COLO829 (cell line): ENCODE measurements around the gene LAMA3.

Experiments used
- DNase-seq: peaks from one replicate; pipeline ENCODE4 v3.0.0; 2012; ENCODE audit warnings: low spot score

LAMA3 gene

GRCh38 chr18:23878336-23878900, 189.2 kb downstream of the LAMA3 start:
- no peak for DNase-seq

DNA sequence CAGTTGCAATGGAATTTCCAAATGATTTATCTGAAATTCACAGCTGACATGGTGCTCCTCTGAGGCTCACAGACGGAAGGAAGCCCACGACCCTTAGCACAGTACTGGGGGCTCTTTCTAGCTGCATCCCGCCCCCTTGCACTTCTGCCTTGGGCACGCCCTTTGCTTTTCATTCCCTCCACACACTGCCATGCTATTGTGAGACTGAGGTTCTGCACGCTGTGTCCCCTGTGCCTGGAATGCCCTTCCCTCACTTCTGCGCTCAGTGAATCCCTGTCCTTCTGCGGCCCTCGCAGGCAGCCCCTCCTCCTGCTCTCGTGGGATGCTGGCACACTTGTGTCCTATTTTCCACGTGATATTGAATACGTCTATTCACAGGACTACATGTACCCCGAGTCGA, 189.9 kb downstream of the LAMA3 start:
- DNase-seq, result no peak

- DNase-seq, result no peak
Observed at GRCh38 chr18:23879544-23879943, 190.3 kb downstream of the LAMA3 start.

- no peak for DNase-seq
Observed at GRCh38 chr18:23879966-23880565, 190.8 kb downstream of the LAMA3 start.

GRCh38 chr18:23880931-23881617, 191.8 kb downstream of the LAMA3 start:
- DNase-seq, result no peak

DNA sequence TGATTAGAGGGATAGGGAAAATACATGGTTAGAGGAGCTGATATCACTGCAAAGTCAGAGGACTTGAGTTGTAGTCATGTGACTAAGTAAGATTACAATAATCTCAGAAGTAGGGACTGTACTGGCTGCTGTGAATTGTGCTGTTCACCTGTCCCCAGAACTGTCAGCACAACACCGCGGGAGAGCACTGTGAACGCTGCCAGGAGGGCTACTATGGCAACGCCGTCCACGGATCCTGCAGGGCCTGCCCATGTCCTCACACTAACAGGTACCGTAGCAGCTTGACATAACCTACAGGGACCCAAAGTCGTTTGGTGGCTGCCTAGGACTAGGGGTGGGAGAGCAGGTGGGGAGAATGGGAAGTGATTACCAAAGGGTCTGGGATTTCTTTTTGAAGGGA, 192.5 kb downstream of the LAMA3 start:
- no peak for DNase-seq

GRCh38 chr18:23882616-23883276, 193.5 kb downstream of the LAMA3 start:
- DNase-seq, result no peak

GRCh38 chr18:23883277-23883790, 194.1 kb downstream of the LAMA3 start:
- no peak for DNase-seq

DNA sequence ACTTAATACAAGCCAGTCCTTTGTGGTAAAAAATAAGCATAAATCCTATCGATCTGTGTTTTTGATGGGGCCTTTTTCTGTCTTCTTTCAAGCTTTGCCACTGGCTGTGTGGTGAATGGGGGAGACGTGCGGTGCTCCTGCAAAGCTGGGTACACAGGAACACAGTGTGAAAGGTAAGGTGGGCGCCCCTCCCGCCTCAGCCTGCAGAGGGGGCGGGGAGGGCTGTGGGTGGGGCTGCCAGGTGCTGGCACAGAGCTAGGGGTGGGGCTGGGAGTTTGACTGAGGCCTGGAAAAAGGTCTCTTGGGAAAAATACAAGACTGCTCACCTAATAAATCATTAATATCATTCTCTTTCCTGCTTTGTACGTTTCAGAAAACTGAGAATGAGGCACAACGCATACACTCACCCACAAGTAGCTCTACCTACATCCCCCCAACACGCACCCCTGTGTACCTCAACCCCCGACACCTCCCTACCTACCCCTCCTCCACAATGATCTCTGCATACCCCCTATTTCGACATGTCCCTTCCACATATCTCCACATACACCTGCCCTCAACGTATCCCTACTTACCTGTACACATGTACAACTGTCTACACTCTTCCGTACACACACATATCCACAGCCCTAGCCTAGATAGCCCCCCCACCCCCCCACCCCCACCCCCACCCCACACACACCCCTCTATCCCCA, 195.6 kb downstream of the LAMA3 start:
- no peak for DNase-seq

DNA sequence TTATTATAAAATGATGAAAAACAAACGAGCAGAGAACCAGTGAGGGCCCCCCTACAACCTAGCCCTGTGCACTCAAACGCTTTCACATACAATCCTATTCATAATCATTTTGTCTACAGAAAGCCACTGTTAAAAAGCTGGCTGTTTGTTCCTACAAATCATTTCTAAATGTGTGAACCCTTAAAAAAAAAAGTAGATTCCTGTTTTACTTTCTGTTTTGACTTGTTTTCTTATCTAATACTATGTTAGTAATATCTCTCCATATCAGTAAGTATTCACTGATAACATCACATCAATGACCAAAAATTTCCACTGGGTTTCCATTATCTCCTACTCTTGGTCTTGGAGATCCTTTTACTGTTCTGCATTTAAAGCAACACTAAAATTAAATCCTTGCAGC, 196.5 kb downstream of the LAMA3 start:
- DNase-seq, result no peak

DNA sequence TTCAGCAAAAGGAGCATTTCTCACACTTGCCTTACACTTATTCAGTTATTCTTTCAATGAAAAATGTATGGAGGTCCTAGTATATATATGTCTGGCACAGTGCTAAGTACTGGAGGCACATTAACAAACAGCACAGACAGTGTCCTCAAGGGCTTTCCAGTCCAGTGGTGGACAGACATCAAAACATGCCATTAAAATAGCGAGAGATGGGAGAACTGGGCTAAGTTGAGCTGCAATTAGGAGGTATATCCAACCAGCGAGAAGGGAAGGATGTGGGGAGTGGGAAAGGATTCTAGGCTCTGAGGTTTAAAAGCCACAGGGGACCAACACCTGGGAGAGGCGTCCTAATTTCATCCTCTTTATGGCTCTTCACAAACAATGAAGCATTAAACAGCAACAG, 197.8 kb downstream of the LAMA3 start:
- no peak for DNase-seq

DNA sequence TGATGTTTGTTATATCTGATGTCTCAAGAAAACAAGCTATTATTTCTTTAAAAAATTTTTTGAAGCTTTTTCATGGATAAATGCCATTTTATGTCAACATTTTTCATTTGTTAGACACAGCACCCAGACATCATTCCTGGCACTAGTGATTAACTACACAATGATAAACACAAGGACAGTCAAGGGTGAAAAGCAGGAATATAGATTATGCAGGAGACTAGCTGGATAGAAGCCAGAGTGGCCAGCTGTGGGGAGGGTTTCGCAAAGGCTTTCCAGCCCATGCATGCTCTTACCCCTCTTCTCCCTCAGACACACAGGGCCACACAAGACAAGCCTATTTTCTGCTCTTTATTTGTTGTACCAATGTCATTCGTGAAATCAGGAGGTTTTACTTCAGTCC, 198.2 kb downstream of the LAMA3 start:
- DNase-seq, result no peak

GRCh38 chr18:23888881-23889280, 199.6 kb downstream of the LAMA3 start:
- DNase-seq, result no peak

GRCh38 chr18:23889907-23890306, 200.7 kb downstream of the LAMA3 start:
- no peak for DNase-seq

DNA sequence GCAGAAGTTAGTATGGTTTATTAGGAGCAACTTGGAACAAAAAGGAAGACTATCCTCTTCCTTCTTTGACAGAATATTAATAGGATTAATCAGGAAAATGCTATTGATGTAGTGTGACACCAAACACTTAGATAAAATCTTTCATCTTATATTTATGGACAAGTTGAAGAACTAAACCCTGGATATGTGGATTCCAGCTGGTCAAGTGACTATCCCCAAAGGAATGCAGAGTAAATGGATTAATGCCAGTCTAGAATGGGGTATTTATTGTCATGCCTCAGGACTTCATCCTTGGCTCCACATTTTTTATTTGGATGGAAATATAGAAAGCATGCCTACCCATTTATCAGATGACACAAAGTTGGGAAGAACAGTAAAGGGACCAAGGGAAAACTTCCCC, 201.3 kb downstream of the LAMA3 start:
- DNase-seq, result no peak

- DNase-seq, result no peak
Observed at GRCh38 chr18:23893653-23894052, 204.4 kb downstream of the LAMA3 start.

GRCh38 chr18:23894661-23895175, 205.5 kb downstream of the LAMA3 start:
- DNase-seq, result no peak

GRCh38 chr18:23897291-23897690, 208.0 kb downstream of the LAMA3 start:
- DNase-seq, result no peak

DNA sequence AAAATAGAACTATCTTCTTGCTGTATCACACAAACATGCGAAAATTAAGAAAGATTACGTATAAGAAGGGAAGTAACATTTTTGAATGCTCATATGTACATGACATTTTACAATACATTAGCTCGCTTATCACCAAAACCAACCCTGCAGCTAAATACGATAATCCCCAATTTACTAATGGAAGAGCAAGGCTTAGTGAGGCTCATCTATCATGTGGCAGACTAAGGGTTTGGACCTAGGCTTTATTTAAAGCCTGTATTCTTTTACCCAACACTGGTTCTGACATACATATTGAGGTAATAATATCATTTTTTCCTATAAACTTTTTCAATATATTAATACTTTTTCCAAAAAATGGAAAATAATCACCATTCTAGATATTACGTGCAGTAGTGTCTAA, 208.5 kb downstream of the LAMA3 start:
- no peak for DNase-seq

DNA sequence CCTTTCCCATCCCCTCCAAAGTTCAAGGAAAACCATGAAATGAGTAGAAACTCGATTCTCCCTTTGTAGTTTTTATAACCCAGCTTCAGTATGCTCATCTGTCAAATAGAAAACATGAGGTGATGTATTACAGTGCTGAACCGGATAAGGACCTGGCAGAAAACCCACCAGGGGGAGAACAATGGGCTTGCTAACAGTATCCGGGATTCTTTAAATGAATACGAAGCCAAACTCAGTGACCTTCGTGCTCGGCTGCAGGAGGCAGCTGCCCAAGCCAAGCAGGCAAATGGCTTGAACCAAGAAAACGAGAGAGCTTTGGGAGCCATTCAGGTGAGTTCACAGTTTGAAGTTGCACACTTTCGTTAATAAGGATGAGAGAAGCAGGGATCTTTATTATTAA, 211.7 kb downstream of the LAMA3 start:
- DNase-seq, result no peak

GRCh38 chr18:23902396-23902795, 213.1 kb downstream of the LAMA3 start:
- no peak for DNase-seq

DNA sequence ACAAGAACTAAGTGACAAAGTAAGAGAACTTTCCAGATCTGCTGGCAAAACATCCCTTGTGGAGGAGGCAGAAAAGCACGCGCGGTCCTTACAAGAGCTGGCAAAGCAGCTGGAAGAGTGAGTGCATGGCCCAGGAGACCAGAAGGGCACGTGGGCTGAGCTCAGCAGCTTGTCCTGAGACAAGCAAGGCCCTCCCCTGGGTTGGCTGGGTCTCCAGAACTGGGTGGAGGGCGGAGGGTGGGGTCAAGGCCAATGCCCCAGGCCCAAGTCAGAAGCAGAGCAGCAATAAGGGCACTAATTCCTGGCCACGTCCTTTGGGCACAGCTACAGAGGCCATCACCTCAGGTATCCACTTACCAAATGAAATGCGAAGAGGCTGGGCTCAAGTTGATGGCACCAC, 214.7 kb downstream of the LAMA3 start:
- DNase-seq, result no peak
